ENCODE results near the gene FUBP1. TPM values are rescaled to one million over a fixed set of nuclear protein-coding genes. Genes with fewer than 3 reads are reported as not detected.

The FUBP1 gene
- total and polyA plus RNA-seq, 2 donors (not counting 1 experiment from before 2014, with no cell fraction given), result 95.8 to 249 TPM

- Mint-ChIP-seq H3K4me3 (peak overlapping the region; percentile 36), H3K9me3 (ENCODE audit: insufficient read depth) (no peaks in the 10 kb centered on the region), H3K27ac (peak overlapping the region; percentile 18), H3K4me1 (peaks cover 43% of the 10 kb centered on the region), H3K27me3 (no peaks in the 10 kb centered on the region)
- CTCF ChIA-PET, result no interaction called here
- intact Hi-C loops (cut with micrococcal nuclease), result no loop called here
- Histone ChIP-seq H3K9me3 (ENCODE audit: control extremely low read depth in 1 of 3, control insufficient read depth in 2 of 3, insufficient read depth in 1 of 3, low read length in 2 of 3) (no peaks in the 10 kb centered on the region), H3K27me3 (replicated peaks in 1 of 4; ENCODE audit: control extremely low read depth in 1 of 4, control insufficient read depth in 3 of 4, insufficient read depth in 4 of 4, low read length in 3 of 4) (no peaks in the 10 kb centered on the region), H3K79me2 (ENCODE audit: control insufficient read depth, insufficient read depth, low read length) (peaks cover 29% of the 10 kb centered on the region), H3K36me3 (replicated peaks in 1 of 2; ENCODE audit: control extremely low read depth in 1 of 2, control insufficient read depth in 1 of 2, extremely low read depth in 1 of 2, insufficient read depth in 2 of 2, low read length in 1 of 2) (peaks cover 5 to 75% of the 10 kb centered on the region in 2 experiments), H3K4me2 (replicated peaks; ENCODE audit: low read depth, low read length, poor library complexity, severe bottlenecking) (peak overlapping the region; percentile 43), H3K4me1 (ENCODE audit: control insufficient read depth in 2 of 2, insufficient read depth in 2 of 2, low read length in 2 of 2) (peaks cover 29 to 39% of the 10 kb centered on the region in 2 donors), H3K9ac (ENCODE audit: low read length) (peak overlapping the region; percentile 5), H4K20me1 (ENCODE audit: control insufficient read depth, insufficient read depth, low read length, poor library complexity, severe bottlenecking) (peaks cover 27% of the 10 kb centered on the region), H3K27ac (ENCODE audit: low read length in 2 of 2) (peak overlapping the region in 1 of 2 donors; percentile 32), H2AFZ (ENCODE audit: insufficient read depth, low read depth, low read length, poor library complexity, severe bottlenecking) (no peak overlapping the region), H3K4me3 (ENCODE audit: control extremely low read depth in 1 of 5, extremely low read depth in 1 of 5, insufficient read depth in 1 of 5, low read depth in 2 of 5, low read length in 4 of 5) (no peak overlapping the region)
- DNase-seq (peak; percentile 20), ATAC-seq (ENCODE audit: low read depth) (peak; percentile 33)
- TF ChIP-seq EZH2 (IDR thresholded peaks at IDR 0.05; ENCODE audit: borderline replicate concordance, insufficient read depth, low read depth, low read length, poor library complexity, severe bottlenecking) (no peak), CTCF (IDR thresholded peaks at IDR 0.05) (no peak)
- POLR2A ChIA-PET, result no interaction called here
These were observed 28.0 kb downstream of the FUBP1 start for GRCh38 chr1:77950873-77951272.

- ATAC-seq (ENCODE audit: low read depth) (peak; percentile 57), DNase-seq (peak; percentile 31)
- Mint-ChIP-seq H3K27me3 (no peaks in the 10 kb centered on the region), H3K4me3 (no peak overlapping the region), H3K4me1 (peaks cover 44% of the 10 kb centered on the region), H3K27ac (no peak overlapping the region), H3K9me3 (ENCODE audit: insufficient read depth) (no peaks in the 10 kb centered on the region)
- ChIA-PET CTCF (no interaction called here), POLR2A (no interaction called here)
- H2AFZ ChIP-seq (ENCODE audit: insufficient read depth, low read depth, low read length, poor library complexity, severe bottlenecking), result no peak overlapping the region
- H3K4me3 ChIP-seq (ENCODE audit: control extremely low read depth in 1 of 5, extremely low read depth in 1 of 5, insufficient read depth in 1 of 5, low read depth in 2 of 5, low read length in 4 of 5), result no peak overlapping the region
- no peak for TF ChIP-seq EZH2 (IDR thresholded peaks at IDR 0.05; ENCODE audit: borderline replicate concordance, insufficient read depth, low read depth, low read length, poor library complexity, severe bottlenecking)
- TF ChIP-seq CTCF (IDR thresholded peaks at IDR 0.05), result no peak
- 0% methylated on average over 1 of the region's 2 CpGs for WGBS (ENCODE audit: insufficient coverage)
- no peak overlapping the region for H3K4me2 ChIP-seq (replicated peaks; ENCODE audit: low read depth, low read length, poor library complexity, severe bottlenecking)
- intact Hi-C loops (cut with micrococcal nuclease), result no loop called here
- H3K9ac ChIP-seq (ENCODE audit: low read length), result no peak overlapping the region
- H3K79me2 ChIP-seq (ENCODE audit: control insufficient read depth, insufficient read depth, low read length), result peaks cover 17% of the 10 kb centered on the region
- peaks cover 29 to 39% of the 10 kb centered on the region in 2 donors for H3K4me1 ChIP-seq (ENCODE audit: control insufficient read depth in 2 of 2, insufficient read depth in 2 of 2, low read length in 2 of 2)
- H3K9me3 ChIP-seq (ENCODE audit: control extremely low read depth in 1 of 3, control insufficient read depth in 2 of 3, insufficient read depth in 1 of 3, low read length in 2 of 3), result no peaks in the 10 kb centered on the region
- H3K27me3 ChIP-seq (replicated peaks in 1 of 4; ENCODE audit: control extremely low read depth in 1 of 4, control insufficient read depth in 3 of 4, insufficient read depth in 4 of 4, low read length in 3 of 4), result no peaks in the 10 kb centered on the region
- H3K36me3 ChIP-seq (replicated peaks in 1 of 2; ENCODE audit: control extremely low read depth in 1 of 2, control insufficient read depth in 1 of 2, extremely low read depth in 1 of 2, insufficient read depth in 2 of 2, low read length in 1 of 2), result peaks cover 3 to 67% of the 10 kb centered on the region in 2 experiments
- peaks cover 11% of the 10 kb centered on the region for H4K20me1 ChIP-seq (ENCODE audit: control insufficient read depth, insufficient read depth, low read length, poor library complexity, severe bottlenecking)
- H3K27ac ChIP-seq (ENCODE audit: low read length in 2 of 2), result peak overlapping the region in 1 of 2 donors; percentile 4
These were observed 29.9 kb downstream of the FUBP1 start for GRCh38 chr1:77948841-77949424.
